HepG2 (cell line): ENCODE results near the gene SEC14L6. TPM values are rescaled to one million over a fixed set of nuclear protein-coding genes. Genes with fewer than 3 reads are reported as not detected.

Experiments
- ATAC-seq: fragments of 200-7000 bp; cut with Tn5 transposase; 3 replicates; pipeline ENCODE4 v1.9.1; 2020; ENCODE audit warnings: mild to moderate bottlenecking, moderate library complexity
- BruUV-seq: library from RNA; stranded (reverse); fragments of 400-500 nt; replicated peaks from 2 replicates; lab custom pipeline; 2021; lab: Mats Ljungman, UMichigan
- CTCF ChIA-PET: fragments of 300-600 bp; formaldehyde crosslinking; extraction: SDS; loops from one replicate; lab custom pipeline; 2021; ENCODE audit warnings: low total read pairs, inconsistent platforms, low intra/inter-chr PET ratio; lab: Yijun Ruan, JAX
- POLR2A ChIA-PET: fragments of 350-600 bp; sonication (Branson Sonifier 250); formaldehyde crosslinking; loops from one replicate; lab custom pipeline; 2020; ENCODE audit warnings: antibody characterized with exemption, inconsistent platforms; lab: Yijun Ruan, JAX
- DNase-seq: peaks from one replicate; pipeline ENCODE4 v3.0.0-alpha.2; 2015; ENCODE audit warnings: low spot score
- FAIRE-seq: peaks from 3 replicates; lab custom pipeline; 2011; peaks lifted over from hg19 to GRCh38; lab: Jason Lieb, UNC
- H2AFZ ChIP-seq: one replicate; pipeline ENCODE4 v1.6.1; 2011; ENCODE audit warnings: low read length, inconsistent platforms
- H3K27ac ChIP-seq: fragments of 300-600 bp; 3 replicates; pipeline ENCODE4 v1.8.0; 2011; ENCODE audit warnings: mixed run types, mild to moderate bottlenecking, mixed read lengths, low read length, inconsistent platforms; ENCODE audit not compliant: insufficient read depth; ENCODE audit errors: extremely low read length
- H3K27me3 ChIP-seq, 2 experiments: fragments of 200-600 bp in 1 of 2; 2 replicates in 1 of 2; 3 replicates in 1 of 2; pipeline versions ENCODE4 v1.6.0 to v1.8.0; 2011; ENCODE audit warnings: low read length in 2 of 2, mild to moderate bottlenecking in 2 of 2, moderate library complexity in 2 of 2, inconsistent platforms in 1 of 2; ENCODE audit not compliant: insufficient read depth in 2 of 2, control insufficient read depth in 1 of 2
- H3K36me3 ChIP-seq, 2 experiments: fragments of 200-600 bp in 1 of 2; replicated peaks in 1 of 2; 2 replicates in 1 of 2; 3 replicates in 1 of 2; pipeline versions ENCODE4 v1.5.1 to v1.8.0; 2011; ENCODE audit warnings: low read length in 2 of 2, inconsistent platforms in 1 of 2; ENCODE audit not compliant: insufficient read depth in 2 of 2, control insufficient read depth in 1 of 2
- H3K4me1 ChIP-seq: 2 replicates; pipeline ENCODE4 v1.5.1; 2012; ENCODE audit warnings: low read length, inconsistent platforms; ENCODE audit not compliant: insufficient read depth
- H3K4me2 ChIP-seq: 2 replicates; pipeline ENCODE4 v1.6.0; 2011; ENCODE audit warnings: low read depth, low read length, inconsistent platforms
- H3K4me3 ChIP-seq, 3 experiments: fragments of 200-600 bp in 1 of 3; sonication (generic), shearing (Covaris generic) in 1 of 3; replicated peaks in 1 of 3; 2 replicates each; pipeline ENCODE4 v1.5.1; 2011 to 2016; ENCODE audit warnings: low read length in 3 of 3, inconsistent platforms in 2 of 3, low read depth in 2 of 3, mild to moderate bottlenecking in 2 of 3, control low read depth in 1 of 3, mixed read lengths in 1 of 3; ENCODE audit not compliant: insufficient read depth in 1 of 3
- H3K79me2 ChIP-seq: one replicate; pipeline ENCODE4 v1.6.1; 2011; ENCODE audit warnings: low read length, inconsistent platforms; ENCODE audit not compliant: insufficient read depth
- H3K9ac ChIP-seq: 2 replicates; pipeline ENCODE4 v1.6.0; 2011; ENCODE audit warnings: mild to moderate bottlenecking, low read depth, low read length, inconsistent platforms; ENCODE audit not compliant: insufficient read depth
- H3K9me3 ChIP-seq: 2 replicates; pipeline ENCODE4 v1.5.1; 2012; ENCODE audit warnings: mild to moderate bottlenecking, low read length
- H4K20me1 ChIP-seq: 2 replicates; pipeline ENCODE4 v1.6.0; 2011; ENCODE audit warnings: inconsistent platforms, mild to moderate bottlenecking, low read length, moderate library complexity; ENCODE audit not compliant: insufficient read depth
- ARID2 ChIP-seq: sonication (generic); formaldehyde crosslinking; IDR thresholded peaks from 2 replicates; pipeline ENCODE4 v1.8.1; 2022; ENCODE audit warnings: mild to moderate bottlenecking, missing genetic modification reagents, borderline replicate concordance
- CENPT ChIP-seq: sonication (generic); formaldehyde crosslinking; IDR thresholded peaks from 2 replicates; pipeline ENCODE4 v1.8.0; 2022; ENCODE audit warnings: low read depth, mild to moderate bottlenecking, moderate library complexity, missing genetic modification reagents
- DMAP1 ChIP-seq: IDR thresholded peaks from 2 replicates; pipeline ENCODE4 v1.6.1; 2016
- FOXK1 ChIP-seq: sonication (generic); formaldehyde crosslinking; IDR thresholded peaks from 2 replicates; pipeline ENCODE4 v1.4.0; 2020; ENCODE audit warnings: low read depth, missing genetic modification reagents, borderline replicate concordance
- HNRNPLL ChIP-seq: fragments of 200-400 bp; formaldehyde crosslinking; IDR thresholded peaks from 2 replicates; pipeline ENCODE4 v1.6.1; 2017; ENCODE audit warnings: mild to moderate bottlenecking, low read depth, low read length; ENCODE audit not compliant: poor library complexity, severe bottlenecking
- ISL2 ChIP-seq: sonication (generic); formaldehyde crosslinking; IDR thresholded peaks from 2 replicates; pipeline ENCODE4 v1.5.0; 2020; ENCODE audit warnings: missing genetic modification reagents
- KMT2B ChIP-seq: IDR thresholded peaks from 2 replicates; pipeline ENCODE4 v1.6.1; 2016; ENCODE audit warnings: missing genetic modification reagents, missing compliant biosample characterization
- MTA1 ChIP-seq: sonication (generic); formaldehyde crosslinking; IDR thresholded peaks from 2 replicates; pipeline ENCODE4 v1.4.0; 2020; ENCODE audit warnings: missing genetic modification reagents, mild to moderate bottlenecking, borderline replicate concordance
- POLR2A ChIP-seq, 2 experiments: IDR thresholded peaks; 2 replicates each; pipeline ENCODE4 v1.6.1; 2011; ENCODE audit warnings: low read depth in 2 of 2, low read length in 2 of 2, mild to moderate bottlenecking in 1 of 2, moderate library complexity in 1 of 2; ENCODE audit not compliant: insufficient read depth in 1 of 2
- RNF2 ChIP-seq: fragments of 450-650 bp; conservative IDR thresholded peaks from 2 replicates; pipeline ENCODE4 v1.6.1; 2016; ENCODE audit warnings: low read depth
- U2AF2 ChIP-seq: fragments of 200-400 bp; formaldehyde crosslinking; IDR thresholded peaks from 2 replicates; pipeline ENCODE4 v1.6.1; 2017; ENCODE audit warnings: low read depth, mild to moderate bottlenecking, low read length
- ZBTB7B ChIP-seq: sonication (generic); formaldehyde crosslinking; IDR thresholded peaks from 2 replicates; pipeline ENCODE4 v1.4.0; 2020; ENCODE audit warnings: missing genetic modification reagents
- ZNF160 ChIP-seq: sonication (generic); formaldehyde crosslinking; IDR thresholded peaks from 2 replicates; pipeline ENCODE4 v1.8.0; 2022; ENCODE audit warnings: mild to moderate bottlenecking, inconsistent platforms, missing genetic modification reagents
- whole genome bisulfite sequencing: methylation state at CpG from one replicate; pipeline ENCODE4 v1.1.6; 2017; ENCODE audit warnings: low lambda C conversion rate; 5-methylcytosine and 5-hydroxymethylcytosine counted together
- in situ Hi-C: cut with HindIII; loops from 2 replicates; pipeline ENCODE4 v1.10.0; 2017; ENCODE audit warnings: low pct_unique_long_range_greater_than_20kb; ENCODE audit not compliant: extremely low pct_ligation_motif_present
- intact Hi-C: fragments of 100-400 bp; cut with micrococcal nuclease; formaldehyde crosslinking; loops from one replicate; pipeline ENCODE4 v1.10.0; 2022; ENCODE audit not compliant: unreplicated experiment
- polyA plus RNA-seq, 8 experiments: library from polyadenylated mRNA; depleted of rRNA in 3 of 8; stranded (reverse) in 7 of 8; unstranded in 1 of 8; fragments of >200 nt; fragmentation: Illumina TruSeq in 4 of 8; extraction: Trizol in 4 of 8; gene quantifications; 2 replicates each; pipeline versions ENCODE4 v1.2.1 to v1.2.3, GENCODE V29; 2011 to 2016; ENCODE audit warnings: low read depth in 4 of 8, missing spikeins in 1 of 8, mixed read lengths in 1 of 8; ENCODE audit not compliant: insufficient read depth in 1 of 8
- total RNA-seq, 5 experiments: library from RNA; depleted of rRNA; stranded (reverse); fragments of >200 nt; fragmentation: Illumina TruSeq; extraction: Trizol; gene quantifications; 2 replicates each; pipeline ENCODE4 v1.2.3, GENCODE V29; 2016; ENCODE audit warnings: low read depth in 1 of 5
- TF ChIP-seq, protein P1 (sequence below): IDR thresholded peaks from 2 replicates; pipeline ENCODE4 v1.6.1; 2016; ENCODE audit warnings: low read depth, missing genetic modification reagents, missing compliant biosample characterization
- TF ChIP-seq, protein P2 (sequence below): sonication (generic); formaldehyde crosslinking; IDR thresholded peaks from 2 replicates; pipeline ENCODE4 v1.5.0; 2020; ENCODE audit warnings: missing genetic modification reagents
- TF ChIP-seq, protein P3 (sequence below): fragments of 450-650 bp; IDR thresholded peaks from 2 replicates; pipeline ENCODE4 v1.6.1; 2016

The SEC14L6 gene
- total and polyA plus RNA-seq, 2 of the 13 experiments (the other 11 are each of a cell fraction or from before 2014, with no cell fraction given), result 0.09 to 9.3 TPM

DNA sequence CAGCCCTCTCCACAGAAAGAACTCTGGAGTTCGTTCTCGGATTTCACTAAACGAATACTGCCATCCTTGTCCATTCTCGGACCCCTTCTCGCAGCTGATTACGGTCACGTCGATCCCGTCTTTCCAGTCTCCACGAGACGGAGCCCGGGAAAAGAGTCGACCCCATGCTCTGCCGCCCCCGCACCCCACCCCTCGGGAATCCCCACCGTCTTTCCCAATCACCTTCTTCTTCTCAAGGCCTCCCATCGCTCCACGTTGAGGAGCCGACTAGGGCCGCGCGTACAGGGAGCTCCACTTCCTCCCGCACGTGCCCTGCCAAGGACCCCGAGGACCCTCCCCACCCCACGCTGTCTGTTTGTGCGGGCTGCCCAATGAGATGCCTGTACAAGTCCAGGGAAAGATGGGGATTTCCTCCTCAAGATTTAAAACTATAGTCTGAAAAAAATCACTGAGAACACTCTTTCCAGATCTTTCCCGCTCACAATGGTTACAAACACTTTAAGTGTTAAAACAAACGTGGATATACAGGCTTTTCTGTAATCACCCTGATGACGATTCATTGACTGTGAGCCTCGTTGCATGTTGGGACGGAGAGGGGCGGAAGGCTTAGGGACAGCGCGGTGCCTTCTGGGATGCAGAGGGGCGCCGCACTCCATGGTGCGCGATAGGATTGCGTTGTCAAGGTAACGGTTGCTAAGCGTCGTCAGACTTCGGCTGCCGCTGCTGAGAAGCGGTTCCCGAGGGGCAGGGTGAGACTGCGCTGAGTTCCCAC, 45.2 kb upstream of the SEC14L6 start, which contains the start of gene PES1:
Gene PES1 (minus strand): TSS at position 323 of the 772 bp plus-strand sequence. CDS start 77 bp downstream, at position 246.
- Histone ChIP-seq H3K27me3 (peaks cover 1 to 6% of the 10 kb centered on the region in 2 experiments; a peak in 2 of 5 replicates), H3K36me3 (peaks cover 23 to 27% of the 10 kb centered on the region in 2 experiments), H3K9ac (peak within 1 kb of the TSS; percentile 94), H4K20me1 (no peaks in the 10 kb centered on the region; the same call in 1 of the 2 replicates), H3K4me3 (peak within 1 kb of the TSS; percentile 72 to 85 (median 84)), H3K27ac (peak within 1 kb of the TSS; percentile 86), H3K9me3 (no peaks in the 10 kb centered on the region), H2AFZ (peak within 1 kb of the TSS; percentile 35), H3K4me1 (peaks cover 26% of the 10 kb centered on the region), H3K4me2 (peak within 1 kb of the TSS; percentile 85), H3K79me2 (peaks cover 27% of the 10 kb centered on the region)
- POLR2A ChIA-PET, result interaction anchor here (1.2 to 1.7 kb wide), 6 partner anchors 15 to 377 kb away, joined by 4 to 10 read pairs (median 5); partner anchors contain the start of genes GAL3ST1, MORC2, TCN2 and TUG1
- intact Hi-C loops (loop anchor here (2.0 kb wide), 1 partner anchor 17 kb away; the partner anchor contains the start of gene GAL3ST1), in situ Hi-C loops (no loop called here)
- 1% methylated on average over 44 of the region's 49 CpGs for WGBS
- DNase-seq, result peak; percentile 97
- FAIRE-seq, result peak; percentile 99
- CTCF ChIA-PET, result no interaction called here
- peak; percentile 98 for ATAC-seq
- BruUV-seq, result no TSS peak
- TF ChIP-seq POLR2A (IDR thresholded peaks at IDR 0.05; ENCODE audit: insufficient read depth in 1 of 2, low read depth in 2 of 2, low read length in 2 of 2) (peak; percentile 66 to 68), CENPT (no peak), ZNF160 (no peak), MTA1 (CRISPR knock-in tag) (no peak), HNRNPLL (peak; percentile 39), FOXK1 (CRISPR knock-in tag) (peak; percentile 87; the same call in 1 of the 2 replicates), DMAP1 (CRISPR knock-in tag) (peak; percentile 87), ARID2 (no peak), U2AF2 (0 out of 2 replicates have a peak, but pooled peaks have one; percentile 50), ZBTB7B (CRISPR knock-in tag) (no peak), ISL2 (peak; percentile 70; the same call in 1 of the 2 replicates), KMT2B (CRISPR knock-in tag) (peak; percentile 88), RNF2 (peak; percentile 58; the same call in 1 of the 2 replicates)
- TF ChIP-seq, protein P1, sequence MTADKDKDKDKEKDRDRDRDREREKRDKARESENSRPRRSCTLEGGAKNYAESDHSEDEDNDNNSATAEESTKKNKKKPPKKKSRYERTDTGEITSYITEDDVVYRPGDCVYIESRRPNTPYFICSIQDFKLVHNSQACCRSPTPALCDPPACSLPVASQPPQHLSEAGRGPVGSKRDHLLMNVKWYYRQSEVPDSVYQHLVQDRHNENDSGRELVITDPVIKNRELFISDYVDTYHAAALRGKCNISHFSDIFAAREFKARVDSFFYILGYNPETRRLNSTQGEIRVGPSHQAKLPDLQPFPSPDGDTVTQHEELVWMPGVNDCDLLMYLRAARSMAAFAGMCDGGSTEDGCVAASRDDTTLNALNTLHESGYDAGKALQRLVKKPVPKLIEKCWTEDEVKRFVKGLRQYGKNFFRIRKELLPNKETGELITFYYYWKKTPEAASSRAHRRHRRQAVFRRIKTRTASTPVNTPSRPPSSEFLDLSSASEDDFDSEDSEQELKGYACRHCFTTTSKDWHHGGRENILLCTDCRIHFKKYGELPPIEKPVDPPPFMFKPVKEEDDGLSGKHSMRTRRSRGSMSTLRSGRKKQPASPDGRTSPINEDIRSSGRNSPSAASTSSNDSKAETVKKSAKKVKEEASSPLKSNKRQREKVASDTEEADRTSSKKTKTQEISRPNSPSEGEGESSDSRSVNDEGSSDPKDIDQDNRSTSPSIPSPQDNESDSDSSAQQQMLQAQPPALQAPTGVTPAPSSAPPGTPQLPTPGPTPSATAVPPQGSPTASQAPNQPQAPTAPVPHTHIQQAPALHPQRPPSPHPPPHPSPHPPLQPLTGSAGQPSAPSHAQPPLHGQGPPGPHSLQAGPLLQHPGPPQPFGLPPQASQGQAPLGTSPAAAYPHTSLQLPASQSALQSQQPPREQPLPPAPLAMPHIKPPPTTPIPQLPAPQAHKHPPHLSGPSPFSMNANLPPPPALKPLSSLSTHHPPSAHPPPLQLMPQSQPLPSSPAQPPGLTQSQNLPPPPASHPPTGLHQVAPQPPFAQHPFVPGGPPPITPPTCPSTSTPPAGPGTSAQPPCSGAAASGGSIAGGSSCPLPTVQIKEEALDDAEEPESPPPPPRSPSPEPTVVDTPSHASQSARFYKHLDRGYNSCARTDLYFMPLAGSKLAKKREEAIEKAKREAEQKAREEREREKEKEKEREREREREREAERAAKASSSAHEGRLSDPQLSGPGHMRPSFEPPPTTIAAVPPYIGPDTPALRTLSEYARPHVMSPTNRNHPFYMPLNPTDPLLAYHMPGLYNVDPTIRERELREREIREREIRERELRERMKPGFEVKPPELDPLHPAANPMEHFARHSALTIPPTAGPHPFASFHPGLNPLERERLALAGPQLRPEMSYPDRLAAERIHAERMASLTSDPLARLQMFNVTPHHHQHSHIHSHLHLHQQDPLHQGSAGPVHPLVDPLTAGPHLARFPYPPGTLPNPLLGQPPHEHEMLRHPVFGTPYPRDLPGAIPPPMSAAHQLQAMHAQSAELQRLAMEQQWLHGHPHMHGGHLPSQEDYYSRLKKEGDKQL (CRISPR knock-in tag), result no peak
- TF ChIP-seq, protein P2, sequence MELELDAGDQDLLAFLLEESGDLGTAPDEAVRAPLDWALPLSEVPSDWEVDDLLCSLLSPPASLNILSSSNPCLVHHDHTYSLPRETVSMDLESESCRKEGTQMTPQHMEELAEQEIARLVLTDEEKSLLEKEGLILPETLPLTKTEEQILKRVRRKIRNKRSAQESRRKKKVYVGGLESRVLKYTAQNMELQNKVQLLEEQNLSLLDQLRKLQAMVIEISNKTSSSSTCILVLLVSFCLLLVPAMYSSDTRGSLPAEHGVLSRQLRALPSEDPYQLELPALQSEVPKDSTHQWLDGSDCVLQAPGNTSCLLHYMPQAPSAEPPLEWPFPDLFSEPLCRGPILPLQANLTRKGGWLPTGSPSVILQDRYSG (CRISPR knock-in tag), result no peak
- TF ChIP-seq, protein P3, sequence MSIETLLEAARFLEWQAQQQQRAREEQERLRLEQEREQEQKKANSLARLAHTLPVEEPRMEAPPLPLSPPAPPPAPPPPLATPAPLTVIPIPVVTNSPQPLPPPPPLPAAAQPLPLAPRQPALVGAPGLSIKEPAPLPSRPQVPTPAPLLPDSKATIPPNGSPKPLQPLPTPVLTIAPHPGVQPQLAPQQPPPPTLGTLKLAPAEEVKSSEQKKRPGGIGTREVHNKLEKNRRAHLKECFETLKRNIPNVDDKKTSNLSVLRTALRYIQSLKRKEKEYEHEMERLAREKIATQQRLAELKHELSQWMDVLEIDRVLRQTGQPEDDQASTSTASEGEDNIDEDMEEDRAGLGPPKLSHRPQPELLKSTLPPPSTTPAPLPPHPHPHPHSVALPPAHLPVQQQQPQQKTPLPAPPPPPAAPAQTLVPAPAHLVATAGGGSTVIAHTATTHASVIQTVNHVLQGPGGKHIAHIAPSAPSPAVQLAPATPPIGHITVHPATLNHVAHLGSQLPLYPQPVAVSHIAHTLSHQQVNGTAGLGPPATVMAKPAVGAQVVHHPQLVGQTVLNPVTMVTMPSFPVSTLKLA, result peak; percentile 83
